SK-N-MC (cell line): Measurements from ENCODE around the gene STAG2.

Source experiments
- DNase-seq: peaks from one replicate; pipeline ENCODE4 v3.0.0-alpha.2; 2011; ENCODE audit warnings: low read depth, low spot score
- H3K27ac ChIP-seq: fragments of 200-600 bp; sonication (generic); 2 replicates; pipeline ENCODE4 v1.5.1; 2016; ENCODE audit warnings: mixed run types
- H3K36me3 ChIP-seq: fragments of 200-600 bp; sonication (generic); 2 replicates; pipeline ENCODE4 v1.6.1; 2017; ENCODE audit warnings: antibody characterized with exemption, low read length, mixed read lengths; ENCODE audit not compliant: insufficient read depth
- H3K4me3 ChIP-seq: fragments of 200-600 bp; sonication (generic); 2 replicates; pipeline ENCODE4 v1.5.1; 2016
- H3K9ac ChIP-seq: fragments of 200-600 bp; sonication (generic); 2 replicates; pipeline ENCODE4 v1.8.0; 2017; ENCODE audit warnings: mixed run types, mixed read lengths; ENCODE audit not compliant: insufficient read length
- H3K9me3 ChIP-seq: fragments of 200-600 bp; sonication (generic); 2 replicates; pipeline ENCODE4 v1.6.1; 2017; ENCODE audit warnings: low read depth, mild to moderate bottlenecking, antibody characterized with exemption, low read length, moderate library complexity, mixed read lengths
- EZH2 ChIP-seq: fragments of 200-600 bp; sonication (generic); IDR thresholded peaks from one replicate; pipeline ENCODE4 v1.6.1; 2017; ENCODE audit warnings: antibody characterized with exemption
- FOXP2 ChIP-seq: optimal IDR thresholded peaks from 2 replicates; pipeline ENCODE3; 2011; ENCODE audit warnings: mild to moderate bottlenecking, moderate library complexity; ENCODE audit not compliant: insufficient read depth; ENCODE audit errors: extremely low read length, control extremely low read depth
- POLR2AphosphoS5 ChIP-seq: IDR thresholded peaks from 2 replicates; pipeline ENCODE4 v1.6.1; 2012; ENCODE audit warnings: mild to moderate bottlenecking, low read depth, low read length, borderline replicate concordance

The STAG2 gene

GRCh38 chrX:123943074-123943473 lies 18.4 kb upstream of the STAG2 start:
- no peak overlapping the region for H3K27ac ChIP-seq
- no peak for DNase-seq
- no peak overlapping the region for H3K4me3 ChIP-seq
- no peaks in the 10 kb centered on the region for H3K9me3 ChIP-seq
- H3K9ac ChIP-seq: no peak overlapping the region
- H3K36me3 ChIP-seq: no peaks in the 10 kb centered on the region
- TF ChIP-seq EZH2: no peak

GRCh38 chrX:123943488-123943887 lies 18.0 kb upstream of the STAG2 start:
- Histone ChIP-seq H3K36me3 (no peaks in the 10 kb centered on the region), H3K9me3 (no peaks in the 10 kb centered on the region), H3K27ac (no peak overlapping the region), H3K4me3 (no peak overlapping the region), H3K9ac (no peak overlapping the region)
- DNase-seq: no peak
- TF ChIP-seq POLR2AphosphoS5: no peak
- no peak for TF ChIP-seq EZH2
- no peak for TF ChIP-seq FOXP2

GRCh38 chrX:123949846-123950245 lies 11.7 kb upstream of the STAG2 start:
- H3K9me3 ChIP-seq: no peaks in the 10 kb centered on the region
- TF ChIP-seq POLR2AphosphoS5 (no peak), EZH2 (no peak), FOXP2 (no peak)
- H3K36me3 ChIP-seq: no peaks in the 10 kb centered on the region

GRCh38 chrX:123959281-123960063 lies 2.0 kb upstream of the STAG2 start:
- Histone ChIP-seq H3K9me3 (no peaks in the 10 kb centered on the region), H3K4me3 (peak overlapping the region; percentile 85), H3K9ac (peak overlapping the region; percentile 93), H3K36me3 (no peaks in the 10 kb centered on the region), H3K27ac (peak overlapping the region; percentile 93)
- TF ChIP-seq FOXP2 (no peak), POLR2AphosphoS5 (peak; percentile 2; the same call in 1 of the 2 replicates)
- DNase-seq: no peak

More at GRCh38 chrX:123949846-123950245, 11.7 kb upstream of the STAG2 start:
- Histone ChIP-seq H3K9ac (no peak overlapping the region), H3K27ac (no peak overlapping the region), H3K4me3 (no peak overlapping the region)
- no peak for DNase-seq

- H3K27ac ChIP-seq: peak overlapping the region; percentile 99
- TF ChIP-seq FOXP2: no peak
- TF ChIP-seq EZH2: no peak
- no peak for TF ChIP-seq POLR2AphosphoS5
- no peaks in the 10 kb centered on the region for H3K36me3 ChIP-seq
- peak overlapping the region; percentile 91 for H3K4me3 ChIP-seq
- DNase-seq: no peak
- H3K9ac ChIP-seq: peak overlapping the region; percentile 99
- no peaks in the 10 kb centered on the region for H3K9me3 ChIP-seq
Measured at GRCh38 chrX:123960956-123961267, 594 bp upstream of the STAG2 start.

- peak; percentile 34 for DNase-seq
- Histone ChIP-seq H3K4me3 (peak overlapping the region; percentile 91), H3K36me3 (no peaks in the 10 kb centered on the region), H3K27ac (peak overlapping the region; percentile 98), H3K9me3 (no peaks in the 10 kb centered on the region), H3K9ac (peak overlapping the region; percentile 98)
- TF ChIP-seq POLR2AphosphoS5 (peak; percentile 29; the same call in 1 of the 2 replicates), FOXP2 (no peak)
Measured at GRCh38 chrX:123962006-123962467, 531 bp downstream of the STAG2 start.

GRCh38 chrX:123962794-123963373 lies 1.4 kb downstream of the STAG2 start:
- no peaks in the 10 kb centered on the region for H3K36me3 ChIP-seq
- peak; percentile 67 for DNase-seq
- no peaks in the 10 kb centered on the region for H3K9me3 ChIP-seq
- peak; percentile 74 for TF ChIP-seq POLR2AphosphoS5
- no peak for TF ChIP-seq FOXP2
- H3K9ac ChIP-seq: peak overlapping the region; percentile 98
- peak overlapping the region; percentile 98 for H3K27ac ChIP-seq
- H3K4me3 ChIP-seq: peak overlapping the region; percentile 91

GRCh38 chrX:123964156-123964834 lies 2.8 kb downstream of the STAG2 start:
- DNase-seq: no peak
- Histone ChIP-seq H3K4me3 (peak overlapping the region; percentile 91), H3K36me3 (peaks cover 7% of the 10 kb centered on the region), H3K27ac (no peak overlapping the region), H3K9ac (peak overlapping the region; percentile 39), H3K9me3 (no peaks in the 10 kb centered on the region)
- TF ChIP-seq FOXP2 (no peak), POLR2AphosphoS5 (no peak), EZH2 (no peak)

GRCh38 chrX:123965712-123966111 lies 4.2 kb downstream of the STAG2 start:
- no peak overlapping the region for H3K27ac ChIP-seq
- no peak for DNase-seq
- TF ChIP-seq EZH2: no peak
- no peak for TF ChIP-seq POLR2AphosphoS5
- no peak for TF ChIP-seq FOXP2

More at GRCh38 chrX:123965712-123966111, 4.2 kb downstream of the STAG2 start:
- Histone ChIP-seq H3K4me3 (no peak overlapping the region), H3K9ac (no peak overlapping the region), H3K36me3 (peaks cover 7% of the 10 kb centered on the region), H3K9me3 (no peaks in the 10 kb centered on the region)
